Measurements from ENCODE around the gene KCNK10.

GRCh38 chr14:88229428-88229827, 93.6 kb downstream of the KCNK10 start:
- TF ChIP-seq, protein P1, sequence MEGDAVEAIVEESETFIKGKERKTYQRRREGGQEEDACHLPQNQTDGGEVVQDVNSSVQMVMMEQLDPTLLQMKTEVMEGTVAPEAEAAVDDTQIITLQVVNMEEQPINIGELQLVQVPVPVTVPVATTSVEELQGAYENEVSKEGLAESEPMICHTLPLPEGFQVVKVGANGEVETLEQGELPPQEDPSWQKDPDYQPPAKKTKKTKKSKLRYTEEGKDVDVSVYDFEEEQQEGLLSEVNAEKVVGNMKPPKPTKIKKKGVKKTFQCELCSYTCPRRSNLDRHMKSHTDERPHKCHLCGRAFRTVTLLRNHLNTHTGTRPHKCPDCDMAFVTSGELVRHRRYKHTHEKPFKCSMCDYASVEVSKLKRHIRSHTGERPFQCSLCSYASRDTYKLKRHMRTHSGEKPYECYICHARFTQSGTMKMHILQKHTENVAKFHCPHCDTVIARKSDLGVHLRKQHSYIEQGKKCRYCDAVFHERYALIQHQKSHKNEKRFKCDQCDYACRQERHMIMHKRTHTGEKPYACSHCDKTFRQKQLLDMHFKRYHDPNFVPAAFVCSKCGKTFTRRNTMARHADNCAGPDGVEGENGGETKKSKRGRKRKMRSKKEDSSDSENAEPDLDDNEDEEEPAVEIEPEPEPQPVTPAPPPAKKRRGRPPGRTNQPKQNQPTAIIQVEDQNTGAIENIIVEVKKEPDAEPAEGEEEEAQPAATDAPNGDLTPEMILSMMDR (IDR thresholded peaks at IDR 0.05), result no peak
- no peak for TF ChIP-seq EZH2 (IDR thresholded peaks at IDR 0.05; ENCODE audit: borderline replicate concordance, insufficient read depth, low read depth, low read length, poor library complexity, severe bottlenecking)
